Endothelial cell of umbilical vein (primary cell): Measurements from ENCODE around the gene MAPK8. TPM values are rescaled to one million over a fixed set of nuclear protein-coding genes. Genes with fewer than 3 reads are reported as not detected.

Source experiments
- BruUV-seq: library from RNA; stranded (reverse); fragments of 400-500 nt; replicated peaks from 2 replicates; lab custom pipeline; 2021; lab: Mats Ljungman, UMichigan
- CTCF ChIA-PET: fragments of 300-600, 350-600 bp; sonication (Branson Sonifier 250); formaldehyde crosslinking; loops from one replicate; lab custom pipeline; 2021; ENCODE audit warnings: antibody characterized with exemption, inconsistent platforms; lab: Charles Lee
- POLR2A ChIA-PET: fragments of 300-600, 350-600 bp; sonication (Branson Sonifier 250); formaldehyde crosslinking; loops from one replicate; lab custom pipeline; 2021; ENCODE audit warnings: antibody characterized with exemption, inconsistent platforms; lab: Charles Lee
- DNase-seq: peaks from one replicate; pipeline ENCODE4 v3.0.0-alpha.2; 2011; ENCODE audit warnings: low read depth, low spot score
- FAIRE-seq: peaks from 2 replicates; lab custom pipeline; 2011; peaks lifted over from hg19 to GRCh38; lab: Jason Lieb, UNC
- H2AFZ ChIP-seq: 2 replicates; pipeline ENCODE4 v1.6.0; 2012; ENCODE audit warnings: low read depth, low read length, control low read depth, inconsistent platforms
- H3K27ac ChIP-seq: 2 replicates; pipeline ENCODE4 v1.5.1; 2011; ENCODE audit warnings: low read depth, mild to moderate bottlenecking, control low read depth, low read length, moderate library complexity; ENCODE audit not compliant: insufficient read depth
- H3K27me3 ChIP-seq, 2 experiments: 2 replicates each; pipeline versions ENCODE4 v1.6.0 to v1.6.1; 2011; ENCODE audit warnings: low read length in 2 of 2, mixed read lengths in 1 of 2; ENCODE audit not compliant: control insufficient read depth in 2 of 2, insufficient read depth in 2 of 2
- H3K36me3 ChIP-seq, 2 experiments: 2 replicates in 1 of 2; 3 replicates in 1 of 2; pipeline ENCODE4 v1.5.1; 2011; ENCODE audit warnings: low read length in 2 of 2, mild to moderate bottlenecking in 1 of 2, moderate library complexity in 1 of 2; ENCODE audit not compliant: control insufficient read depth in 2 of 2, insufficient read depth in 2 of 2; ENCODE audit errors: extremely low read depth in 1 of 2
- H3K4me1 ChIP-seq: 3 replicates; pipeline ENCODE4 v1.5.1; 2011; ENCODE audit warnings: mild to moderate bottlenecking, low read length; ENCODE audit not compliant: control insufficient read depth, insufficient read depth; ENCODE audit errors: extremely low read depth
- H3K4me2 ChIP-seq: 2 replicates; pipeline ENCODE4 v1.6.1; 2011; ENCODE audit warnings: low read length, control low read depth, mixed read lengths; ENCODE audit not compliant: insufficient read depth
- H3K4me3 ChIP-seq, 3 experiments: fragments of 200-600 bp in 1 of 3; sonication (generic), shearing (Covaris generic) in 1 of 3; replicated peaks in 1 of 3; 2 replicates each; pipeline ENCODE4 v1.5.1; 2011 to 2016; ENCODE audit warnings: control low read depth in 3 of 3, low read length in 3 of 3, mild to moderate bottlenecking in 2 of 3, inconsistent platforms in 1 of 3, low read depth in 1 of 3, moderate library complexity in 1 of 3; ENCODE audit not compliant: insufficient read depth in 1 of 3
- H3K79me2 ChIP-seq: 2 replicates; pipeline ENCODE4 v1.6.0; 2012; ENCODE audit warnings: low read length, inconsistent platforms; ENCODE audit not compliant: control insufficient read depth, insufficient read depth
- H3K9ac ChIP-seq: replicated peaks from 2 replicates; pipeline ENCODE3; 2011; ENCODE audit warnings: low read length, control low read depth; ENCODE audit not compliant: insufficient read depth; ENCODE audit errors: extremely low read depth
- H3K9me1 ChIP-seq: replicated peaks from 3 replicates; pipeline ENCODE4 v1.6.0; 2011; ENCODE audit warnings: mild to moderate bottlenecking, low read length; ENCODE audit not compliant: control insufficient read depth, insufficient read depth; ENCODE audit errors: extremely low read depth
- H3K9me3 ChIP-seq: replicated peaks from 2 replicates; pipeline ENCODE4 v1.5.1; 2012; ENCODE audit warnings: low read length, inconsistent platforms; ENCODE audit not compliant: control insufficient read depth, insufficient read depth
- H4K20me1 ChIP-seq: replicated peaks from 2 replicates; pipeline ENCODE3; 2011; ENCODE audit warnings: mild to moderate bottlenecking, low read length; ENCODE audit not compliant: control insufficient read depth, insufficient read depth; ENCODE audit errors: extremely low read depth
- CTCF ChIP-seq, 2 donors: IDR thresholded peaks; 1 replicate in 1 of 2; 2 replicates in 1 of 2; pipeline ENCODE4 v1.5.1; 2011; ENCODE audit warnings: low read length in 2 of 2, mild to moderate bottlenecking in 2 of 2, moderate library complexity in 2 of 2, control low read depth in 1 of 2, inconsistent platforms in 1 of 2, low read depth in 1 of 2; ENCODE audit not compliant: insufficient read depth in 1 of 2; ENCODE audit errors: extremely low read depth in 1 of 2
- EZH2 ChIP-seq: IDR thresholded peaks from 2 replicates; pipeline ENCODE4 v1.6.1; 2012; ENCODE audit warnings: borderline replicate concordance, low read depth, mild to moderate bottlenecking, moderate library complexity, low read length, inconsistent platforms; ENCODE audit not compliant: severe bottlenecking
- FOS ChIP-seq: IDR thresholded peaks from 2 replicates; pipeline ENCODE4 v1.6.1; 2011; ENCODE audit warnings: mild to moderate bottlenecking, low read length, moderate library complexity, borderline replicate concordance; ENCODE audit not compliant: insufficient read depth
- GATA2 ChIP-seq: IDR thresholded peaks from 2 replicates; pipeline ENCODE4 v1.7.0; 2011; ENCODE audit warnings: low read depth, mild to moderate bottlenecking, moderate library complexity, mixed read lengths, low read length; ENCODE audit not compliant: insufficient read length, insufficient read depth
- JUN ChIP-seq: IDR thresholded peaks from 2 replicates; pipeline ENCODE4 v1.6.1; 2011; ENCODE audit warnings: borderline replicate concordance, low read depth; ENCODE audit not compliant: insufficient read length, insufficient read depth
- MAX ChIP-seq: IDR thresholded peaks from 2 replicates; pipeline ENCODE4 v1.6.1; 2011; ENCODE audit not compliant: insufficient read depth, insufficient read length
- MYC ChIP-seq: IDR thresholded peaks from one replicate; pipeline ENCODE4 v1.6.1; 2011; ENCODE audit warnings: mild to moderate bottlenecking, low read depth, low read length
- POLR2A ChIP-seq: IDR thresholded peaks from 2 replicates; pipeline ENCODE4 v1.6.1; 2012; ENCODE audit warnings: low read depth, mild to moderate bottlenecking, control low read depth, low read length
- POLR2AphosphoS5 ChIP-seq: IDR thresholded peaks from 2 replicates; pipeline ENCODE4 v1.6.1; 2012; ENCODE audit warnings: low read depth, mild to moderate bottlenecking, control low read depth, low read length, moderate library complexity; ENCODE audit not compliant: insufficient read depth
- dilution Hi-C: fragments of 300-500 bp; cut with MboI; formaldehyde crosslinking; loops from one replicate; pipeline ENCODE4 v1.15.0; 2019; ENCODE audit warnings: low sequenced_read_pairs; ENCODE audit not compliant: extremely low pct_ligation_motif_present
- intact Hi-C: fragments of 100-400 bp; cut with micrococcal nuclease; formaldehyde crosslinking; loops from one replicate; pipeline ENCODE4 v1.10.0; 2022
- polyA plus RNA-seq, 4 experiments: library from polyadenylated mRNA; depleted of rRNA in 3 of 4; stranded (reverse) in 3 of 4; unstranded in 1 of 4; fragments of >200 nt; gene quantifications; 2 replicates each; pipeline versions ENCODE4 v1.2.1 to v1.2.3, GENCODE V29; 2011 to 2012; ENCODE audit warnings: missing spikeins in 1 of 4
- total RNA-seq: library from RNA; stranded (reverse); gene quantifications from 2 replicates; pipeline ENCODE4 v1.2.3, GENCODE V29; 2021

MAPK8 gene
- total and polyA plus RNA-seq, 2 donors (not counting 3 experiments of a cell fraction or from before 2014, with no cell fraction given) = 25.3 to 56.2 TPM

DNA sequence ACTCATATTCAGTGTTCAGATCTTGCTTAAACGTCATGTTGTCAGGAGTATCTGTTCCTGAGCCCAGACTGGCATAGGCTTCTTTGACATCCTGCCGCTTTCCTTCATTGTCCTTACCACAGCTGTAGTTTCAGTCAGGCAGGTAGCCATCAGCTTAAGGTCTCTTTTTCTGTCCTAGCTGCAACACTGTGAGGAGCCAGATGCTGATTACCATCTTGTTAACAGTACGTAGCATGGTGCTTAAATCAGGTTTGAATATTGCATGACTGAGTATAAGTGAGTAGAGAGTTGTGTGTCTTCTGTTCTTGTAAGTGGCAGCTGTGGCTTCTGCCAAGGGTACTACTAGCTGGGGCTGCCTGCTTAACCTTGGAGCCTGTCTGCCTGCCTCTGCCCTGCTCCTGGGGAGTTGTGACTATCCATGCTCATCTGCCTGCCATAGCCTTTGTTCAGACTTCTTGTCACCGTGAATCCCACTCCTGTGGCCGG, 92.6 kb downstream of the MAPK8 start:
- DNase-seq (peak; percentile 25), FAIRE-seq (no peak)
- no peaks in the 10 kb centered on the region for H4K20me1 ChIP-seq
- no TSS peak for BruUV-seq
- H3K36me3 ChIP-seq = no peaks in the 10 kb centered on the region
- peaks cover 4% of the 10 kb centered on the region for H3K9me1 ChIP-seq
- H3K9ac ChIP-seq = no peak overlapping the region
- H3K4me2 ChIP-seq = no peak overlapping the region
- POLR2A ChIA-PET = no interaction called here
- H3K27me3 ChIP-seq = no peaks in the 10 kb centered on the region
- intact Hi-C loops = no loop called here
- no peak overlapping the region for H3K27ac ChIP-seq
- H2AFZ ChIP-seq = no peak overlapping the region
- TF ChIP-seq CTCF (IDR thresholded peaks at IDR 0.05; ENCODE audit: extremely low read depth in 1 of 2, insufficient read depth in 1 of 2, low read depth in 1 of 2, low read length in 2 of 2) = no peak
- no peak for TF ChIP-seq MYC
- TF ChIP-seq POLR2AphosphoS5 = no peak
- no peak for TF ChIP-seq JUN
- TF ChIP-seq GATA2 = no peak
- no peak for TF ChIP-seq EZH2
- no peak for TF ChIP-seq MAX
- no peak for TF ChIP-seq POLR2A
- no peak for TF ChIP-seq FOS
- H3K4me3 ChIP-seq = no peak overlapping the region
- peaks cover 19% of the 10 kb centered on the region for H3K4me1 ChIP-seq
- dilution Hi-C loops = no loop called here
- H3K9me3 ChIP-seq = no peaks in the 10 kb centered on the region
- CTCF ChIA-PET = interaction anchor here (1.1 to 2.1 kb wide), 7 partner anchors 10 to 257 kb away, joined by 3 to 13 read pairs (median 4); no protein-coding TSS in a partner anchor
- H3K79me2 ChIP-seq = peaks cover 12% of the 10 kb centered on the region
